Type B pancreatic cell (in vitro differentiated cells): ENCODE data around the gene EGFL8. TPM values are rescaled to one million over a fixed set of nuclear protein-coding genes. Genes with fewer than 3 reads are reported as not detected.
"Not testable (repeated sequence)": the region's sequence is repeated elsewhere in the genome, so short reads cannot be mapped to it uniquely, and the experiment has no call there.

ENCODE experiments used
- DNase-seq: peaks from one replicate; pipeline ENCODE4 v3.0.0; 2021; ENCODE audit warnings: mixed read lengths; ENCODE audit not compliant: unreplicated experiment; ENCODE audit errors: extremely low spot score
- H3K27ac Mint-ChIP-seq: 2 replicates; pipeline ENCODE4 v1.8.0; 2021; ENCODE audit warnings: mild to moderate bottlenecking, mixed read lengths
- H3K27me3 Mint-ChIP-seq: 2 replicates; pipeline ENCODE4 v1.8.0; 2021; ENCODE audit warnings: mixed read lengths
- H3K36me3 Mint-ChIP-seq: 2 replicates; pipeline ENCODE4 v1.8.0; 2021; ENCODE audit warnings: mixed read lengths
- H3K4me1 Mint-ChIP-seq: one replicate; pipeline ENCODE4 v1.8.0; 2021; ENCODE audit warnings: mixed read lengths; ENCODE audit not compliant: unreplicated experiment
- H3K4me3 Mint-ChIP-seq: 2 replicates; pipeline ENCODE4 v1.8.0; 2021; ENCODE audit warnings: mild to moderate bottlenecking, mixed read lengths
- H3K9me3 Mint-ChIP-seq: 2 replicates; pipeline ENCODE4 v1.8.0; 2021; ENCODE audit warnings: mixed read lengths
- CTCF ChIP-seq: fragments of 200-600 bp; sonication (generic); conservative IDR thresholded peaks from 2 replicates; pipeline ENCODE4 v1.5.0; 2021; ENCODE audit warnings: antibody characterized with exemption, mild to moderate bottlenecking
- total RNA-seq: library from RNA; stranded (reverse); gene quantifications from 2 replicates; pipeline ENCODE4 v1.2.1, GENCODE V29; 2021; ENCODE audit warnings: low replicate concordance

The EGFL8 gene
- total RNA-seq, 1 donor from 2014 or later: 35.8 TPM

DNA sequence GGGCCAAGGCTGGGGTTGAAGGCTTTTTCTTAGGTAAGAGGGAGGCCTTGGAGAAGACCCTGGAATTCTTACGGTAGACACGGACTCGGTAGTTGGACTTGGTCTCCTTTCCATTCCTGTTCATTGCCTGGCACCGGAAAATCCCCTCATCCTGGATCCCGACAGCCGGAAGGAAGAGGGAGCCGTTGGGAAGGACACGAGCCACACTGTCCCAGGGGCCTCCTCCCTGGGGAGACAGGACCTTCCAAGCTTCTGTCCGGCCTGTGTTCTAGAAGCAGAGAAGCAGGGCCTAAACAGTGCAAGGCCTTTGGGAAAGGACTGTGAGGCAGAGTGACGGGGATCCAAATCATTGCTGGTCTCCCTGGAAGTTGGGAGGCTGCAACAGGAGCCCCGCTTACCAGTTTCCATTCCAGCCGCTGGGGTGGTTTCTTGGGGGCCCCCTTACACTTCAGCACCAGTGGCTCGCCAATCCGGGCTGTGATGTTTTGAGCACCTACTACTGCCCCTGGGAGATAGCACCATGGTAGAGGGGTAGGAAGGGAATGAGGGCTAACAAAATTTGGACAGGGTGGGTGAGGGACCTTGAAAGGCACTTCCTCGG lies 19.2 kb downstream of the EGFL8 start:
- Mint-ChIP-seq H3K4me3 (no peak overlapping the region), H3K27ac (no peak overlapping the region), H3K27me3 (no peaks in the 10 kb centered on the region), H3K9me3 (no peaks in the 10 kb centered on the region), H3K4me1 (peaks cover 38% of the 10 kb centered on the region), H3K36me3 (peaks cover 27% of the 10 kb centered on the region)
- no peak for TF ChIP-seq CTCF
- no peak for DNase-seq

GRCh38 chr6:32184084-32184640 lies 19.8 kb downstream of the EGFL8 start, which contains the start of gene AGER:
Gene AGER (minus strand): TSS chr6:32184253. CDS start chr6:32184222, 31 bp downstream.
- Mint-ChIP-seq H3K27me3 (no peaks in the 10 kb centered on the region), H3K36me3 (peaks cover 21% of the 10 kb centered on the region), H3K27ac (no peak within 1 kb of the TSS), H3K4me3 (no peak within 1 kb of the TSS), H3K4me1 (peaks cover 38% of the 10 kb centered on the region), H3K9me3 (no peaks in the 10 kb centered on the region)
- no peak for TF ChIP-seq CTCF
- no peak for DNase-seq

DNA sequence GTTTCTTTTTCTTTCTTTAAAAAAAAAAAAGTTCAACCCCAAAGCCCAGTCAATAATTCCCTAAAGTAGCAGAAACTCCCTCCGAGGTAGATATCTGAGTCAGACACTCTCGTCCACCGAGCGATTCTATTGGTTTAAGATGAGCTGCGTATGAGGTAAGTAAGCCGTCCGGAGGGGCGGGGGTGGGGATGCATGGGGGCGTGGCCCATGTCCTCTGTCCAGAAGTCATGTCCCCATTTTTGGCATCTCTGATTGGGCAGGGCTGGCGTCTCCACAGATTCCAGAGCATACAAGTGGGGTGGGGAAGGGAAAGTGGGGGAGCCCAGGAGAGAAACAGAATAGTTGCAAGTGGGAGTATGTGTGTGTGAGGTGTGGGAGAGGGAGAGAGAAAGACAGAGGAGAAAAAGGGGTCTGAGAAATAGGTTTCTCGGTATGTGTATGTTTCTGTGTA lies 21.3 kb downstream of the EGFL8 start:
- peak overlapping the region; percentile 76 for H3K4me3 Mint-ChIP-seq
- H3K27ac Mint-ChIP-seq: peak overlapping the region; percentile 89
- H3K36me3 Mint-ChIP-seq: peaks cover 17% of the 10 kb centered on the region
- H3K9me3 Mint-ChIP-seq, DNase-seq, H3K27me3 Mint-ChIP-seq: not testable (repeated sequence)
- peaks cover 30% of the 10 kb centered on the region for H3K4me1 Mint-ChIP-seq

DNA sequence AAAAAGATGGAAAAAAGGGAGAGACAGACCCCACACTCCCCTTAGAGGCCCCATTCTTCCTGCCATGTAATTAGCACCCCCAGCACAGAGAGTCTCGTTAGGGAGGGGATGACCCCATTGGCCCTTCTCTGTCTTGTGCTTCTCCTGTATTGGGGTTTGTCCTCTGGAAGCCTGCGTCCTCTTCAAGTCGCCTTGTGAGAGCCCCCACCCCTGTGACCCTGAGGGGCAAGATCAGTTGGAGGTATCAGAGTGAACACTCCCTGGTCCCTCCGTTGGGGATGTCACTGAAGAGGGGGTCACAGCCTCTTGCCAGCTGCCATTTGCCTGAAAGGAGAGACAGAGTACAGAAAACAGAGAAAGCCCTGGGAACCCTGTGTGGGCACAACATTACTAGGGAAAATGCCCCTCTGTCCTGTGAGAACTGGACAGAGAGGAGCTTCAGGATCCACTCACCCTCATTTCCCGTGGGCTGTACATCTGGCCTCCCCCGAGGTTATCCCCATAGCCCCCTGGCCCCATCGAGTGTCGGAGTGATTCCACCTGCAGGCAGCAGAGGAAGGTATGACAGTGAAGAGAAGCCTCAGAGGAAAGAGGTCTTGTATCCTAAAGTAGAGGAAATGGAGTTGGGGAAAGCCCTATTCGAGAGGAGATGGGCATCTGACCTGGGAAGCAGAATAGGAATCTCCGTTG lies 21.9 kb downstream of the EGFL8 start:
- Mint-ChIP-seq H3K4me3 (peak overlapping the region; percentile 77), H3K36me3 (peaks cover 16% of the 10 kb centered on the region), H3K27ac (peak overlapping the region; percentile 89), H3K4me1 (peaks cover 35% of the 10 kb centered on the region)
- not testable (repeated sequence) for DNase-seq, H3K27me3 Mint-ChIP-seq, H3K9me3 Mint-ChIP-seq

DNA sequence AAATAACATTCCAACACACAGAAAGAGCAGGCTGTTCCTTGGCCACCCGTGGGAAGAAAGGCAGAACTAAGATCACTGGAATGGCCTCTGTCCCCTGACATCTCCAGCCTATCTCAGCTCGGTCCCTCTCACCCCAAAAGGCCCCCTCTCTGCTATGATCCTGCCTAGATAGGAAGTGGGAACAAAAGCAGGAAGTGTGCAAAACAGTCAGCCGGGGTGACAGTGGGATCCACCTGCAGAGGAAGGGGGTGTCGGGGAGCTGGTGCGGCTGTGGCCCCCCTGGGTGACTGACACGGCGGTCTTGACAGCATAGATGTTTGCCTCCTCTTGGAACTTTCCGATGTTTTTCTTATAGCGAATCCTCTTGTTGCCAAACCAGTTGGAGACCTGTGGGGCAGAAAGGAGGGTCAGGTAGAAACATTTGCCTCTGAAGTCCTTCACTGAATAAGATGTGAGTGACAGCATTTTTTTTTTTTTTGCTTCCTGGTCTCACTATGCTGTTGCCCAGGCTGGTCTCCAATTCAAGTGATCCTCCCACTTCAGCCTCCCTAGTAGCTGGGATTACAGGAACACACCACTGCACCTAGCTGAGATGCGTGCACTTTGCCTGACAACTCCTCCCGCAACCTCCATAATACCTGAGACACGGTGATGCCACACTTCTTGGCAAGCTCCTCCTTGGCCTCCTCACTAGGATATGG lies 22.8 kb downstream of the EGFL8 start:
- peaks cover 38% of the 10 kb centered on the region for H3K4me1 Mint-ChIP-seq
- H3K27me3 Mint-ChIP-seq: no peaks in the 10 kb centered on the region
- peaks cover 16% of the 10 kb centered on the region for H3K36me3 Mint-ChIP-seq
- no peaks in the 10 kb centered on the region for H3K9me3 Mint-ChIP-seq
- peak overlapping the region; percentile 77 for H3K4me3 Mint-ChIP-seq
- no peak for DNase-seq
- H3K27ac Mint-ChIP-seq: peak overlapping the region; percentile 89
- TF ChIP-seq CTCF: no peak

DNA sequence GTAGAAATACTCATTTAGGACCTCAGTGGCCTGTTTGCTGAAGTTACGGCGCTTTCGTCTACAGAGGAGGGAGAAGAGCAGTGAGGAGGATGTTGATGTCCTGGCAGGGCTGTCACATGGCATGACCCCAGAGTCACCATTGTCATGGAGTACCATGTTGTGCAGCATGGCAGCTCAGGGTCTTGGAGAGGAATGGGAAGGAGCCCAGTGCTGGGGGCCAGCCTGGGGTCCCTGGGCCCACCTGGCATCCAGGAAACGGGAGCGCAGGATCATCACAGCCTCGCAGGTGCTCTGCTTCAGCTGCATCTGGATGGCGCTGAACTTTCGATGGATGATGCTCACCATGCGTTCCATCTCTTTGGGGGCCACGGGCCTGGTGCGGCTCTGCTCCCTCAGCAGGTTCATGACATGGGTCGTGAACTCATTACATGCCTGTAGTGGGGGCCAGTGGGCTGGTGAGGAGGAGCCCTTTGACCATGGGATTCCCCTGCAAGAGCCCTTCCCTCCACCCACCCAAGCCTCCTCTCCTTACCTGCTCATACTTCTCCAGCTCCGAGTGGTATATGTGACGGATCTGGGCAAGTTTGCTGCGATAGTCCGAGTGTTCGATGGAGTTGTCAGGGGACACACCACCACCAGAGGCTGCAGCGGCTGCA lies 23.5 kb downstream of the EGFL8 start:
- Mint-ChIP-seq H3K4me1 (peaks cover 38% of the 10 kb centered on the region), H3K4me3 (peak overlapping the region; percentile 96), H3K36me3 (peaks cover 16% of the 10 kb centered on the region), H3K27ac (peak overlapping the region; percentile 94)
- not testable (repeated sequence) for H3K9me3 Mint-ChIP-seq, H3K27me3 Mint-ChIP-seq, DNase-seq
